Dermis blood vessel endothelial cell (primary cell): ENCODE data around the gene GMPPB. TPM values are rescaled to one million over a fixed set of nuclear protein-coding genes. Genes with fewer than 3 reads are reported as not detected.
"Not testable (repeated sequence)": the region's sequence is repeated elsewhere in the genome, so short reads cannot be mapped to it uniquely, and the experiment has no call there.

ENCODE experiments used
- DNase-seq: peaks from one replicate; pipeline ENCODE4 v3.0.0; 2010
- total RNA-seq: library from RNA; depleted of rRNA; stranded (reverse); fragments of >200 nt; gene quantifications from 2 replicates; pipeline ENCODE4 v1.2.3, GENCODE V29; 2014

The GMPPB gene
- total RNA-seq, 1 donor from 2014 or later, result 39.0 TPM

DNA sequence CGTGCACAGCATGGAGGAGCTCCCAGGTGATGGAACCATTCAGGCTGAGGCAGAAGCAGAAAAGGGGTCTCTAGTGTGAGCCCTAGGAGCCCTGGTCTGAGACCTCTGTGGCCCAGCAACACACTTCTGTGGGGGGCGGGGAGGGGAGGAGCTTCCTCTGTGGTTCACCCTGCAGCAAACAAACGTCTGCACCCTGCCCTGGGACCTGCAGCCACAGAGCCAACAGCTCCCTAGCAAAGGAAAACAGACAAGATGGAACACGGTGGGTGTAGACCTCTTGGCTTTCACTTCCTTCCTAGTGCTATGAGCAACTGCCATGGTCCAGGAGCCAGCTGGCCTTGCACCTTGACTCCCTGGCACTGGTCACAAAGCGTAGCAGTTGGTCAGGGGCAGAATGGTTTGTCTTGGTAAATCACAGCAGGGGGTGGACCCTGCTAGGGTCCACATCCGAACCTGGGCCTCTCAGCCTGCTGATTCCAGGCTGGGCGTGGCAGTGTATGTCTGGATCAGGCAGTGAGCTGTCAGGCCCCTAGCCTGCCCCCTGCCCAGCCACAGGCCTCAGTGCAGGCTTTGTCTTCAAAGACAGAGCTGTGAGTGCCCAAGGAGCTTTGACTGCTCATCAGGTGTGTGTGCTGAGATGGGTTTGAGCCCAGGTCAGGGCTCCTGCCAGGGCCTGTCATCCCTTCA is 11.0 kb downstream of the GMPPB start:
- DNase-seq, result no peak

- no peak for DNase-seq
Observed at GRCh38 chr3:49712166-49712565, 11.6 kb downstream of the GMPPB start.

DNA sequence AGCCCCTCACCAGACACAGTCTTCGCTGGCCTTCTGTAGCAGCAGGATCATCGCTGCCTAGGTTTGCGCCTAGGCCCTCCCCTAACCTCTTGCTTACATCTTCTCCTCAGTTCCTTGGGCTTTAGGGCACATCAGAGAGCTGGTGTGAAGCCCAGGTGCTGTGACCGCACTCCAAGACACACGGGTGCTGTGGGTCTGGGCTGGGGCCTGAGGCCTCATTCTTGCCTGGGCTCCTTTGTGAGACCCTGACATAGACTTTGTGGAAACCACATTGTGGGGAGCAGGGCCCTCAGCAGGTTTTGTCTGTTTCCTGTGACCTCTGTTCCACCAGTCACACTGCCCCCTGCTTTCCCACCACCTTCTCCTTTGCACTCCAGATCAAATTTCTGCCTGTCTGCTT is 12.3 kb downstream of the GMPPB start:
- no peak for DNase-seq

GRCh38 chr3:49709852-49710251 is 13.9 kb downstream of the GMPPB start:
- no peak for DNase-seq

- DNase-seq, result no peak
Observed at GRCh38 chr3:49707113-49707480, 16.7 kb downstream of the GMPPB start.

GRCh38 chr3:49706456-49707112 is 17.2 kb downstream of the GMPPB start:
- DNase-seq, result no peak

- DNase-seq, result no peak
Observed at GRCh38 chr3:49705390-49705960, 18.3 kb downstream of the GMPPB start.

DNA sequence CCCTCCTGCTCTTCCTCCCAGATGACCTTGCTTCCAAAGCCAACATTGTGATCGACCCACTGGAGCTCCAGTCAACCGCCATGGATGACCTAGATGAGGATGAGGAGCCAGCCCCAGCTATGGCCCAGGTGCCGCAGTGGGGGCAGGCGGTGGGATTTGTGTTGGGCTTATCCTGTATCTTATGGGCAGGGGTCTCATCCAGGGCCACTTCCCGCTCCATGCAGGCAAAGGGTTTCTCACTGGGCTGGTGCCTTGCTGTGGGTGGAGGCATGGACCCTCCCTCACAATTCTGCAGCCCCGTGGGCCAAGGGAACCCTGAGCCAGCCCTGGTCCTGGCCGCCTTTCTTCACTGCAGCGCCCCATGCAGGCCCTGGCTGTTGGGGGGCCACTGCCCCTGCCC is 19.1 kb downstream of the GMPPB start:
- DNase-seq, result no peak

DNA sequence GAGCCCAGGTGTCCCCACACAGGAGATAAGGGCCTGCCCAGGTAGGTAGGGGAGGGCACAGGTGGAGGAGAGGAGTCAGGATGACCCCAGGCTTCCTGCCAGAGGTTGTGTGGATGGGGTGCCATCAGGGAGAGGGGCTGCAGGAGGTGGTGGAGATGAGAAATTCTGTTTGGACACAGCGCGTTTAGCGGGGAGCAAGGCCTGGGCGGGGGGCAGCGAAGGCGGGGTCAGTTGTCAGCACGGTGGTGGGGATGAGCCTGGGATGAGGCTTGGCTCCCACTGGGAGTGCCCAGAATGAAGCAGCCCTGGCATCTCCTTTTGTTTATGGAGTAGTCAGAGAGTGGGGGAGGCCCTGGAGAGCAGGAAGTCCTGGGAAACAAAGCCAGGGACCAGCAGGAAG is 19.8 kb downstream of the GMPPB start:
- peak; percentile 37 for DNase-seq

- peak; percentile 85 for DNase-seq
Observed at GRCh38 chr3:49703443-49703927, 20.3 kb downstream of the GMPPB start.

- DNase-seq, result no peak
Observed at GRCh38 chr3:49702672-49703071, 21.1 kb downstream of the GMPPB start.

DNA sequence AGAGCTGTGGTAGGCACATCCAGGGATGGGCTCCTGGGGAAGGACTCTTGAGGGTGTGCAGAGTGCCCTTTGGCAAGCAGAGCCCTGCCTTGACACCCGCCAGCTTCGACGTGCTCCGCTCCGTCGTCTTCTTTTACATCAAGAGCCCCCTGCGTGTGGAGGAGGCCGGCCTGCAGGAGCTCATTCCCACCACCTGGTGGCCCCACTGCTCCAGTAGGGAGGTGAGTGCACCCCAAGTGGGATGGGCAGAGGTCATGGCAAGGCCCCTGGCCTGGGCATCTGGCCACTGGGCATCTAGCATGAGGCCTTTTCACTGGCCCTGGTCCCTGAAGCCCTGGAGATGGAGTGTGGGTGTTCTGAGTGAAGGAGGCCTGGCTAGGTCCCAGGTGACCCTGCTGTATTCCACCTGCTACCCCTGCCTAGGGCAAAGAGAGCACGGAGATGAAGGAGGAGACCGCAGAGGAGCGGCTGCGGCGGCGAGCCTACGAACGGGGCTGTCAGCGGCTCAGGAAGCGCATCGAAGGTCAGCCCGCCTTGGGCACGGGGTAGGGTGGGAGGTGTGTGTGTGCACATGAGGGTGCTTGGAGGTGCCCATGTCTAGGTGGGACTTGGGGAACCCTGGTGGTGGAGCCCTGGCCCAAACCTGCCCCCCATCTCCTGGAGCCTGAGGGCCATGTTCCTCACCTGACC is 22.2 kb downstream of the GMPPB start:
- DNase-seq, result peak; percentile 52

- no peak for DNase-seq
Observed at GRCh38 chr3:49700453-49701128, 23.2 kb downstream of the GMPPB start.

- DNase-seq, result no peak
Observed at GRCh38 chr3:49700014-49700413, 23.7 kb downstream of the GMPPB start.

- no peak for DNase-seq
Observed at GRCh38 chr3:49699281-49699979, 24.3 kb downstream of the GMPPB start.

DNA sequence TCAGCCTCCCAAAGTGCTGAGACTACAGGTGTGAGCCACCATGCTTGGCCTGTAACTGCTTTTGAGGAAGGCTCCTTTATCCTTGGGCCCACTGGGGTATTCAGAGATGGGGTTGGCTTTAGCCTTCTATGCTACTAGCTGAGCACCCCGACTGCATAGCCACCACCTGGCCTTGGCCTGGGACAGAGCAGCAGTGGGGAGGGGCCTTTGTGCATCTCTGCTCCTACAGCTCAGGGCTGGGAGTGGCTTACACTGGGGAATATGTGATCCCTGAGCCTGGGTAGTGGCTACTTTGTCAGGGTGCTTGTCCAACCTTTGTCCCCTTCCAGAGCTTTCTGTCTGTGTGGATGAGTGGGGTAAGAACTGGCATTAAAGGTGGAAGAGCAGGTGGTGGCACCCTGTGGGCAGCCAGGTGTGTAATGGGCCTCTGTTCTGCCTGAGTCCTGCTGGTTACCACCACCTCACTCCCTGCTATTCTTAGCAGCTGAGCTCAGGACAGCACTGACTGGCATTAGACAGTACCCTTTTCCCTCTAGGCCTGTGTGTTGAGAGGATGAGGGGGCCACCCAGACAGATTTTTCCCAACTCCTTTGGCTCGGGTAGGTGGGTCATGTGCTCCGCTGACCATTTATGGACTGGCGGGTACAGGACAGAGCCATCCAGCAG is 28.3 kb downstream of the GMPPB start:
- not testable (repeated sequence) for DNase-seq

GRCh38 chr3:49694409-49695070 is 29.2 kb downstream of the GMPPB start:
- DNase-seq, result not testable (repeated sequence)

DNA sequence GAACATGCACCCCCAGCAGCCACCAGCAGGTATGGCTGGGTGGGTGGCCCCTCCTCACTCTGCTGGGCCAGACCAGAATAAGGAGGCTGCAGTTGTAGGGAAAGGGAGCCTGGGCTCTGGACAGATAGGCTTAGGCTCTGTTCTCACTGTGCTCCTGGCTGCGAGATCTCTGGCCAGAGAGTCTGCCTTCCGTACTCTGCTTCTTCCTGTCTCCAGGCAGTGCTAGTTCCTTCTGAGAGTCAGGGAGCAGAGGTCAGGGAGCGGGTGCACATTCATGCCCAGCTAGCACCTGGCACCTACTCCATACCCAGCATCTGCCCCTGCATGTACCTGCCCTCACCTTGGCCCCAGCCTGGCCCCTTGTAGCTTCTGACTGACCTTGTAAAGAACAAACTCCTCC is 32.3 kb downstream of the GMPPB start:
- DNase-seq, result not testable (repeated sequence)

GRCh38 chr3:49690856-49691255 is 32.9 kb downstream of the GMPPB start:
- not testable (repeated sequence) for DNase-seq

GRCh38 chr3:49689908-49690624 is 33.7 kb downstream of the GMPPB start:
- not testable (repeated sequence) for DNase-seq
